GM21723 (cell line): ENCODE results near the gene ARHGEF37.
A peak's percentile ranks its signal among the peaks of the same experiment; 100 is the strongest.
"Not testable (repeated sequence)": the region's sequence is repeated elsewhere in the genome, so short reads cannot be mapped to it uniquely, and the experiment has no call there.

Experiments
- ATAC-seq: cut with Tn5 transposase; IDR thresholded peaks from one replicate; pipeline ENCODE4 v1.9.1; 2021; ENCODE audit warnings: mild to moderate bottlenecking, moderate library complexity; ENCODE audit not compliant: unreplicated experiment

The ARHGEF37 gene

DNA sequence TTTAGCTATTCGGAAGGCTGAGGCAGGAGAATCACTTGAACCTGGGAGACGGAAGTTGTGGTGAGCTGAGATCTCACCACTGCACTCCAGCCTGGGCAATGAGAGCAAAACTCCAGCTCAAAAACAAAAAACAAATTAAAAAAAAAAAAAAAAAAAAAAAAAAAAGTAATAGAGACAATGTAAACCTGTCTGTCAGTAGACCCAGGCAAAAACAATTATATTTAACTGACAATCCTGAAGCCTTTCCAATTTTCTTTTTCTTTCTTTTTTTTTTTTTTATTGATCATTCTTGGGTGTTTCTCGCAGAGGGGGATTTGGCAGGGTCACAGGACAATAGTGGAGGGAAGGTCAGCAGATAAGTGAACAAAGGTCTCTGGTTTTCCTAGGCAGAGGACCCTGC lies 88.0 kb downstream of the ARHGEF37 start:
- not testable (repeated sequence) for ATAC-seq

DNA sequence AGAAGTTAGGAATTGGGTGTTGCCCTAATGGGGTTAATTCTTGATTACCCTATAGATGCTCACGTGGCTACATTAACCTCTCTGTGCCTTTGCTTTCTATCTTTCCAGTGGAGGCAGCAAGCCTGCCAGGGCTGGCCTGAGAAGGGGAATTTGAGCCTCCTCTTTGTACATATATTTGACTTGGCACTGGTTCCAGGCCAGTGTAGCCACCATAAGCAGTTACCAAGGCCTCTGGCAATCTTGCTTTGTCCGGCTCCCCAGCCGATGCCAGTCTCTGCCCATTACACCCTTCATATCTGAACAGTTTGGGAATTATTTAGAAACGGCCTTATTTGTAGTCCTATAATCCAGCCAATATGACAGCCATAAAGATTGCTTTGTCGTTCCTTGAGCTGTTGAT lies 90.2 kb downstream of the ARHGEF37 start:
- ATAC-seq, result no peak

DNA sequence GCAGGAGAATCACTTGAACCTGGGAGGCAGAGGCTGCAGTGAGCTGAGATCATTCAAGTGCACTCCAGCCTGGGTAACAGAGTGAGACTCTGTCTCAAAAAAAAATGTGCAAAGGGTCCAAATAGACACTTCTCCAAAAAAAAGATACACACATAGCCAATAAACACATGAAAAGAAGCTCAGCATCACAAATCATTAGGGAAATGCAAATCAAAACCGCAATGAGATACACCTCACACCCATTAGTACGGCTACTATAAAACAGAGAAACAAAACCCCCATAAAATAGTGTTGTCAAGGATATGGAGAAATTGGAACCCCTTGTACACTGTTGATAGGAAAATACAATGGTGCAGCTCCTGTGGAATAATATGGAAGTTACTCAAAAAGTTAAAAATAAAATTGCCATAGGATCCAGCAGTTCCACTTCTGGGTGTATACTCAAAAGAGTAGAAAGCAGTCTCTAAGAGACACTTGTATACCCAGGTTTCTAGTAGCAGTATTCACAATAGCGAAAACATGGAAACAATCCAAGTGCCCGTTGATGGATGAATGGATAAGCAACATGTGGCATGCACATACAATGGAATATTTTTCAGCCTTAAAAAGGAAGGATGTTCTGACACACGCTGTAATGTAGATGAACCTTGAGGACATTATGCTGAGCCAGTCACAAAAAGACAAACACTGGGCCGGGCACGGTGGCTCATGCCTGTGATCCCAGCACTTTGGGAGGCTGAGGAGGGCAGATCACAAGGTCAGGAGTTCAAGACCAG lies 91.6 kb downstream of the ARHGEF37 start:
- ATAC-seq, result no peak

DNA sequence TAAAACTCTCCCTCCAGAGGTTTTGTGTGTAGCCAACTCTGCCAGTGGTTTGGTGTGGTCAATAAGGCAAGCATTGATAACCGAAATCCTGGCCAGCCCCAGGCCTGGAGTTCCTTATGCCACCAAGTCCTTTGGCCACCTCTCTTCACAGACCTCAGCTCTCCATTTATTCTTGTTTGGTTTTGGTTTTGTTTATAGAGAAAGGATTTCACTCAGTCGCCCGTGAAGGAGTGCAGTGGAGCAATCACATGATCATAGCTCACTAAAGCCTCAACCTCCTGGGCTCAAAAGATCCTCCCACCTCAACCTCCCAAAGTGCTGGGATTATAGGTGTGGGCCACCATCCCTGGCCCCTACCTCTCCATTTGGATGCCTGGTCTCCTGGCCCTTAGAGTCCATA lies 93.4 kb downstream of the ARHGEF37 start:
- peak; percentile 64 for ATAC-seq

GRCh38 chr5:149675610-149676201 lies 94.4 kb downstream of the ARHGEF37 start:
- no peak for ATAC-seq

- ATAC-seq, result no peak
Measured at GRCh38 chr5:149677731-149678130, 96.4 kb downstream of the ARHGEF37 start.

GRCh38 chr5:149679876-149680809 lies 98.8 kb downstream of the ARHGEF37 start:
- ATAC-seq, result peak; percentile 45

DNA sequence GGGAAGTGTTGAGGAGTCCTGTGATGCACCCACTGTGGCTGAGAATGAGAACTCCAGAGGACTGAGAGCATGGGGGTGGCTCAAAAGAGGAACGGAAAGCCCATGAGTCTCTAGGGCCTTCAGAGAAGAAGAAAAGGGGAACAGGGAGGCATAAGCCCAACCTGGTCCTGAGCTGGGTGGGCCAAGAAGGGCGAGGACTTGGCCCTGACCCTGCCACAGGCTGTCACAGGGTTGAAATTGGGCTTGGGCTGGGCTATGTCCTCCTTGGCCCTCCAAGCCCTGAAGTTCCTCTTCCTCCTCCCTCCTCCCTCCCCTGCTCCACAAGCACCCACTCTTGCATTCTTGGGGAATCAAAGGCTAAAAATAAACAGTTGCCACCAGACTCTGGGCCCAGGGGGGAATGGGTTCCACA lies 99.5 kb downstream of the ARHGEF37 start:
- ATAC-seq, result peak; percentile 99

GRCh38 chr5:149681252-149681651 lies 100.0 kb downstream of the ARHGEF37 start:
- ATAC-seq, result no peak

DNA sequence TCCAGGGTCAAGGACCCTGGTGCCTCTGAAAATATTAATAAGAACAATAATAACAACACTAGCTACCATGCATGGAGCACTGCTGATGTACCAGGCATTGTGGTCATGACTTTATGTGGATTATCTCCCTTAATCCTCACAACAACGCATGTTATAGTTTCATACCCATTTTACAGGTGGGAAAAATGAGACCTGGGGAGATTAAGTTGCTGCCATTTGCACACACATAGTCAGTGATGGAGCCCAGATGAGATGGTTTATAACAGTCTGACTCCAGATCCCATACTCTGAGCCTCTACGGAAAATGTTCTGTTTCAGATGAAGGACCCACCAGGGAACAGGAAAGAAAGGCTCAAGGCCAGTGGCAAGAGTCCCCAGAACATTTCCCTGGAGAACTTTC lies 100.6 kb downstream of the ARHGEF37 start:
- no peak for ATAC-seq

DNA sequence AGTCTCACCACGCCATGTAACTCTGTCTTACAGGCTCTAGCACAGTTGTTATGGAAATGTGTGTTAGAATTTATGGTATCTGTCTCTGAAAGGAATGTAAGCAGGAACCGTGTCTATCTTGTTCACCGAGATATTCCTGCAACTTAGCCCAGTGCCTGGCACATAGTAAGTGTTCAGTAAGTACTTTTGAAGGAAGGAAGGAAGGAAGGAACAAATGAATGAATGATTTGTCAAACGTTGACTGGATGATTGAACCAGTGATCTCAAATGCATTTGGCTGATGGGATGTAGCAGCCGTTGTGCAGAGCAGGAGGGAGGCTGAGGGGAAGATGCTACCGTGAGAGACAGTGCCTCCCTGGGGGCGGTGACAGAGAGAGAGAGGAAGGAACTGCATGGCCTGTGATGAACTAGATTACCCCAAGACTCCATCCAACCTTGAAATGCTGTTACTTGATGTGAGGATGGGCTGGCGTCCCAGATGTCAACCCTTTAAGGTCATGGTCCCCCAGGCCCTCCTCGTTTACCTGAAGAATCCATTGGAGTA lies 101.3 kb downstream of the ARHGEF37 start:
- ATAC-seq, result no peak

GRCh38 chr5:149683964-149684363 lies 102.7 kb downstream of the ARHGEF37 start:
- no peak for ATAC-seq

DNA sequence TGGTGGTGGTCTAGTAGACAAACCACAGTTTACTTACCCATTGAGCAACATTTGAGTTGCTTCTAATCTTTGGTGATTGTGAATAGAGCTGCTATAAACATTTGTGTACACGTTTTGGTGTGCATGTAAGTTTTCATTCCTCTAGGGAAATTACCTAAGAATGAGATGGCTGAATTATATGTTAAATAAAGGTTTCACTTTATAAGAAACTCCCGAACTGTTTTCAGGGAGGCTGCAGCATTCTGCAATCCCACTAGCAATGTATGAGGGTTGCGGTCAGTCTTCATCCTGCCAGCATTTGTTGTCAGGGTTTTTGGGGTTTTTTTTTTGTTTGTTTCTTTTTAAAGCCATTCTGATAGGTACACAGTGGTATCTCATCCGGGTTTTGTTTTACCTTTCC lies 103.1 kb downstream of the ARHGEF37 start:
- ATAC-seq, result no peak
